Urinary bladder (tissue), 4 donors: ENCODE results near the gene OR6C4. TPM values are rescaled to one million over a fixed set of nuclear protein-coding genes. Genes with fewer than 3 reads are reported as not detected.
"Not testable (repeated sequence)": the region's sequence is repeated elsewhere in the genome, so short reads cannot be mapped to it uniquely, and the experiment has no call there.

ENCODE experiments used
- DNase-seq: peaks from one replicate; pipeline ENCODE4 v3.0.0-alpha.2; 2015; ENCODE audit errors: extremely low spot score
- H3K27ac ChIP-seq: one replicate; pipeline ENCODE4 v1.5.1; 2013; ENCODE audit warnings: low read depth, mild to moderate bottlenecking, moderate library complexity
- H3K36me3 ChIP-seq: one replicate; pipeline ENCODE4 v1.6.1; 2013; ENCODE audit warnings: mild to moderate bottlenecking, moderate library complexity; ENCODE audit not compliant: insufficient read depth
- H3K4me1 ChIP-seq: one replicate; pipeline ENCODE4 v1.6.1; 2013; ENCODE audit warnings: mild to moderate bottlenecking, moderate library complexity; ENCODE audit not compliant: insufficient read depth
- H3K4me3 ChIP-seq: one replicate; pipeline ENCODE4 v1.5.1; 2013; ENCODE audit warnings: low read depth, low read length
- WGBS: extraction: QIAGEN DNeasy Blood & Tissue Kit; methylation state at CpG from one replicate; pipeline ENCODE4 v1.1.7; 2013; 5-methylcytosine and 5-hydroxymethylcytosine counted together
- polyA plus RNA-seq: library from polyadenylated mRNA; stranded (reverse); fragments of 200-250 nt; gene quantifications from one replicate; pipeline ENCODE4 v1.2.3, GENCODE V29; 2013
- total RNA-seq: library from RNA; depleted of rRNA; stranded (reverse); fragments of >200 nt; gene quantifications from one replicate; pipeline ENCODE4 v1.2.3, GENCODE V29; 2014
- donor health status: healthy with polysubstance abuse.
- donor health status: healthy.

Gene OR6C4
- total RNA-seq, result not detected
- not detected for polyA plus RNA-seq

DNA sequence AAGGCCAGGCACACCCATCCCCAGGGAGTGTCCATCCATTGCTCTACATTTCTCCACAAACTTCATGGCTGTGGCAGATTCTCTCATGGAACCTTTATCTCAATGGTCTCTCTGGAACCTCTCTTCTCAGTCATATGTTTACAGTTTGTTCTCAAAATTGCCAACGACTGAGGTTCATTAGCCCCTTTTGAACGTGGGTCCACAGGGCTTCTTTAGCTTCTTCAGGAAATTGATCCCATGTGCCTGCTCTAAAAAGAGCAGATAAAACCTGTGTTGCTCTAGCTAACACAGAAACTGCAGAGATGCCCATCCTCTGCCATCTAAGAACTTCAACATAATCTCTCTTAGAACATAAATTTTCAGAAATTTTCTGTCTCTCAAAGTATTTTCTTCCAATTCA is at the start of gene OR6C4:
Gene OR6C4, plus strand, starts transcription at position 301 of the 400 bp plus-strand sequence. CDS start 1,625 bp downstream, outside the sequence.
- H3K4me1 ChIP-seq, result no peaks in the 10 kb centered on the region
- DNase-seq, result no peak
- no peak within 1 kb of the TSS for H3K27ac ChIP-seq
- no peaks in the 10 kb centered on the region for H3K36me3 ChIP-seq
- no peak within 1 kb of the TSS for H3K4me3 ChIP-seq
- WGBS, result 20% methylated on average over 2 of the region's 2 CpGs

DNA sequence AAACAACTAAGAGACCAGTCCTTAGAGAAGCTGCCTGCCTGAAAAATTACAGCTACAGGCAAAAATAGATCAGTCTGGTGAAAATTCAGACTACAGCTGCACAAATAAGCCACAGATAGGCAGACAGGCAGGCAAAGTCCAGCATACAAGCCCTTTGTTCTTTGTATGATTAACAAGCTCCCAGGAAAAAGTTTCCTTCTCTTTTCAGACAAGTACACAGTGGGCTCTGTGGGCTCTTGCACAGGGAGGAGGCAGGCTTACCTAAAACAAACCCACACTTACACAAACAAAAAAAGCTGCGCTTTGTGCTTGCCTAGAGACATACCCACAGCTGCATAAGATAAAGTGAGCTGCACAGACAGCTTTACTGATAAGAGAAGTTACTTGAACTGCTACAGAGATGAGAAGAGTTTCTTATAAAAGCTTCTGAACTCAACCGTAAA is 49.6 kb upstream of the OR6C4 start:
- no peak overlapping the region for H3K4me3 ChIP-seq
- H3K27ac ChIP-seq, result no peak overlapping the region
- no peak for DNase-seq
- no peaks in the 10 kb centered on the region for H3K36me3 ChIP-seq
- WGBS, result 7% methylated on average over 2 of the region's 2 CpGs
- H3K4me1 ChIP-seq, result no peaks in the 10 kb centered on the region

DNA sequence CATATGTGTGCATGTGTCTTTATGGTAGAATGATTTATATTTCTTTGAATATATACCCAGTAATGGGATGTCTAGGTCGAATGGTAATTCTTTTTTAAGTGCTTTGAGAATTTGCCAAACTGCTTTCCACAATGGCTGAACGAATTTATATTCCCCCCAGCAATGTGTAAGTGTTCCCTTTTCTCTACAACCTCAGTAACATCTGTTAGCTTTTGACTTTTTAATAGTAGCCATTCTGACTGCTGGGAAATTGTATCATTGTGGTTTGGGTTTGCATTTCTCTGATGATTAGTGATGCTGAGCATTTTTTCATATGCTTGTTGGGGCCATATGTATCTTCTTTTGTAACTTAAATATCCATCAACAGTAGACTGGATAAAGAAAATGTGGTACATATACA is 47.8 kb upstream of the OR6C4 start:
- no peak for DNase-seq
- H3K4me3 ChIP-seq, result no peak overlapping the region
- H3K4me1 ChIP-seq, result no peaks in the 10 kb centered on the region
- no peak overlapping the region for H3K27ac ChIP-seq
- 28% methylated on average over 2 of the region's 2 CpGs for whole genome bisulfite sequencing
- H3K36me3 ChIP-seq, result no peaks in the 10 kb centered on the region

DNA sequence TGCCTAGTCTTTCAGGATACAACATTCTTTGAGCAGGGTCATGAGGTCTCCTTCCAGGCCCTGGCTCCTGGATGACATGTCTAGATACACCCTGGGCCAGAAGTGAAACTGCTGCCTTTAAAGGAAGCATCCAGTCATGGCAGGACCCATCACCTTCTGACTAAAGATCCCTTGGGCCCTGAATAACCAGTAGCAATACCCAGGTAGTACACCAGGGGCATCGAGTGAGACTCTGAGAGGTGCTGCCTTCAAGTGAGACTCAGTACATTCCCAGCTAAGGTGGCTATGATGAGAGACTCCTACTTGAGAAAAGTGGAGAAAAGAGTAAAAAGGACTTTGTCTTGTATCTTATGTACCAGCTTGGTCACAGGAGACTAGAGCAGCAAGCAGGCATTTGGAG is 33.7 kb upstream of the OR6C4 start:
- Histone ChIP-seq H3K36me3 (no peaks in the 10 kb centered on the region), H3K27ac (no peak overlapping the region), H3K4me1 (no peaks in the 10 kb centered on the region), H3K4me3 (no peak overlapping the region)
- DNase-seq, result no peak
- WGBS, result 67% methylated on average over 1 of the region's 1 CpG

DNA sequence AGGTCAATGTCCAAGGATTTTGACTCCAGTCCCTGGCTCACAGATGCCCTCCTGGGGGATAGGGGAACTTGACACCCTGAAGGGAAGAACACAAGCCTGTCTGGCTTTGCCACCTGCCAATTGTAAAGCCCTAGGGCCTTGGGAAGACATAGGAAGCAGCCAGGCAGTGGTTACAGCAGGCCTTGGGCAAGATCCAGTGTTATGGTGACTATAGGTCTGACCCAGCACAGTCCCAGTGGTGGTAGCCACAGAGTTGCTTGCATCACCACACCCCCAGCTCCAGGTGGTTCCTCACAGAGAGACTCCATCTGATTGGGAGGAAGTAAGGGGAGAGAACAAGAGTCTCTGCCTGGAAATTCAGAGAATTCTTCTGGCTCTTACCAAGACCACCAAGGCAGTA is 33.0 kb upstream of the OR6C4 start:
- Histone ChIP-seq H3K4me1 (no peaks in the 10 kb centered on the region), H3K4me3 (no peak overlapping the region), H3K27ac (no peak overlapping the region), H3K36me3 (no peaks in the 10 kb centered on the region)
- no peak for DNase-seq

DNA sequence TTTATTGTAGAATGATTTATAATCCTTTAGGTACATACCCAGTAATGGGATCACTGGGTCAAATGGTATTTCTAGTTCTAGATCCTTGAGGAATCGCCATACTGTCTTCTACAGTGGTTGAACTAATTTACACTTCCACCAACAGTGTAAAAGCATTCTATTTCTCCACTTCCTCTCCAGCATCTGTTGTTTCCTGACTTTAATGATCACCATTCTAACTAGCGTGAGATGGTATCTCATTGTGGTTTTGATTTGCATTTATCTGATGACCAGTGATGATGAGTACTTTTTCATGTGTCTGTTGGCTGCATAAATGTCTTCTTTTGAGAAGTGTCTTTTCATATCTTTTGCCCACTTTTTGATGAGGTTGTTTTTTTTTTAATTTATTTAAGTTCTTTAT is 1.2 kb upstream of the OR6C4 start:
- DNase-seq, H3K4me3 ChIP-seq, H3K4me1 ChIP-seq, H3K27ac ChIP-seq, H3K36me3 ChIP-seq: not testable (repeated sequence)
- WGBS, result 64% methylated on average over 2 of the region's 2 CpGs

DNA sequence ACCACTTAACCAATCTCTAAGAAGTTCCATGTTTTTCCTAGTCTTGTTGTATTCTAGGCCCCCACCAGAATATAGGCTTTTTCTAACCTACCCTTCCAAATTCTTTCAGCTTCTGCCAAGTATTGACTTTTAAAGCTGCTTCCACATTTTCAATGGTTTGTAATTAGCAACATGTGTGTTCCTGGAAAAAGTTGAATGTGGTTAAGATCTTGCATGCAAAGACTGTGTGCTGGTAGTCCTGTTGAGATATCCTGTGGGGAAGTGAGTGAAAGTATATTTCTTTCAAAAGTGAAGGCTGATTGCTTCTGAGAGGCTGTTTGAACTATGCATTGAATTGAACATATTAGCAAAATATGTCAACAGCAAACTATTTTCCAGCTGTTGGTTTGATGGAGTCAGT is 646 bp upstream of the OR6C4 start:
- Histone ChIP-seq H3K36me3 (no peaks in the 10 kb centered on the region), H3K4me1 (no peaks in the 10 kb centered on the region), H3K27ac (no peak overlapping the region), H3K4me3 (no peak overlapping the region)
- no peak for DNase-seq

DNA sequence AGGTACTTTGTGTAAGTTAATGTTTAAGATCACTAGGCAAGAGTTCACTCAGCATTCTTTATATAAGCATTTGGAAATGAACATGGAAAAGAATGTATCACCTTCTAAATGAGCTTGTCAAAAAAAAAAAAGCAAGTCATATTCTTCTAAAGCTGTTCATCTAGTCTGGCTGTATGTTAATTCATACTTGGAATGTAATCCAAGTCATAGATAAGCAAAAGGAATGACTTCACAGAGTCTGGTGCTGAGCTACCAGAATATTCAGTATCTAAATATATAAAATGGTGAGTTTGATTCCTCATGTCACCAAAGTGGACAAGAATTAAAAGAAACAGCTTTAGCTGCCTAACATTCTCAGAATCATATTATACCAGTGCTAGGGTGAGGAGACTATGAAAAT is 4.9 kb downstream of the OR6C4 start:
- Histone ChIP-seq H3K4me1 (no peaks in the 10 kb centered on the region), H3K27ac (no peak overlapping the region), H3K36me3 (no peaks in the 10 kb centered on the region), H3K4me3 (no peak overlapping the region)
- no peak for DNase-seq

DNA sequence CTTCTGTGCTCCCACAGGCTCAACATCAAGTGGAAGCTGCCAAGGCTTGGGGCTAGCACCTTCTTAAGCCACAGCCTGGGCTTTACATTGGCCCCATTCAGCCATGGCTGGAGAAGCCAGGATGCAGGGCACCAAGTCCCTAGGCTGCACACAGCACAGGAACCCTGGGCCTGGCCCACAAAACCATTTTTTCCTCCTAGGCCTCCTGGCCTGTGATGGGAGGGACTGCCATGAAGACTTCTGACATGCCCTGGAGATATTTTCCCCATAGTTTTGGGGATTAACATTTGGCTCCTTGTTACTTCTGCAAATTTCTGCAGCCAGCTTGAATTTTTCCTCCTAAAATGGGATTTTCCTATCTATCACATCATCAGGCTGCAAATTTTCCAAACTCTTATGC is 20.7 kb downstream of the OR6C4 start:
- DNase-seq, H3K4me1 ChIP-seq, H3K36me3 ChIP-seq, H3K4me3 ChIP-seq, H3K27ac ChIP-seq: not testable (repeated sequence)

DNA sequence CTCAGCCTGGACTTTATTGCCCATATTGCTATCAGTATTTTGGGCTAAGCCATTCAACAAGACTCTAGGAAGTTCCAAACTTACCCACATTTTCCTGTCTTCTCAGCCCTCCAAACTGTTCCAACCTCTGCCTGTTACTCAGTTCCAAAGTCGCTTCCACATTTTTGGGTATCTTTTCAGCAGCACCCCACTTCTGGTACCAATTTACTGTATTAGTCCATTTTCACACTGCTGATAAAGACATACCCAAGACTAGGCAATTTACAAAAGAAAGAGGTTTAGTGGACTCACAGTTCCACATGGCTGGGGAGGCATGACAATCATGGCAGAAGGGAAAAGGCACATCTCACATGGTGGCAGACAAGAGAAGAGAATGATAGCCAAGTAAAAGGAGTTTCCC is 21.3 kb downstream of the OR6C4 start:
- H3K27ac ChIP-seq, H3K4me3 ChIP-seq, DNase-seq, H3K4me1 ChIP-seq, H3K36me3 ChIP-seq: not testable (repeated sequence)
- WGBS, result 93% methylated on average over 1 of the region's 1 CpG

DNA sequence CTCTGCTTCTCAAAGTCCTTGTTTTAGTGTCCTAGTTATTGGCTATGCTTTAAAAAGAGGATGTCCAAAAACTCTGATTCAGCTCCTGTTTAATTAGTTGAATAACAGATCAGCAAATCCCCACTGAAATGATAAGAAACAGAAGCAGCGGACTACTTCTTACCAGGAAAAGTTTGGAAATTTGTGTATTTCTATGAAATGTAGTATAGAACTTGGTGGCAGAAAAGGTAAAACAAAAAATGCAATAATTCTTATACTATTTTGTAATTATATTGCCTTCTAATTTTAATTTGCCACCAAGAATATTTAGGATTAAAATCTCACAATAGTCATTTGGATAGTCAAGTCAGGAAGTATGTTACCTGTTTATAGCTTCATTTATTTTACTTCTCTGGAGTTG is 22.8 kb downstream of the OR6C4 start, which contains the start of gene OR2AP1:
Gene OR2AP1, plus strand, starts transcription at position 301 of the 400 bp plus-strand sequence. CDS start 1,947 bp downstream, outside the sequence.
- Histone ChIP-seq H3K4me3 (no peak within 1 kb of the TSS), H3K27ac (no peak within 1 kb of the TSS), H3K36me3 (no peaks in the 10 kb centered on the region), H3K4me1 (no peaks in the 10 kb centered on the region)
- WGBS, result 94% methylated on average over 1 of the region's 1 CpG
- no peak for DNase-seq

DNA sequence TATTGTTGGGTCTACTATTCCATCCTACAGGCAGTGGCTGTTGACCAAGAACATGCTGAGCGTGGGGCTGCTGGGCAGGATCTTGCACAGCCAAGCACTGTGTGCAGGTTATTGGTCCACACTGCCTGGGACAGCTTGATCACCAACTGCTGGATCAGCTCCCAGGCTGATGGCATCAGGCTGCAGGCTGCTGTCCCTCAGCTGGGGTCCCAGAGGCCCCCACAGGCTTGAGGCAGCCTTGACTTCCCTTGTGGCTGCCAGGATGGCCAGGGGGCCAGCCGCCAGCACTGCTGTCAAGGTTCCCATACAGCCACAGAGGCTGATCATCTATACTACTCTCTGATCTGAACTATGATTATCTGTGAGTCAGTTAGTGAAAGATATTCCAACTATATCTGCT is 32.7 kb downstream of the OR6C4 start:
- Histone ChIP-seq H3K27ac (no peak overlapping the region), H3K4me3 (no peak overlapping the region), H3K36me3 (no peaks in the 10 kb centered on the region), H3K4me1 (no peaks in the 10 kb centered on the region)
- no peak for DNase-seq
- 92% methylated on average over 2 of the region's 2 CpGs for WGBS

DNA sequence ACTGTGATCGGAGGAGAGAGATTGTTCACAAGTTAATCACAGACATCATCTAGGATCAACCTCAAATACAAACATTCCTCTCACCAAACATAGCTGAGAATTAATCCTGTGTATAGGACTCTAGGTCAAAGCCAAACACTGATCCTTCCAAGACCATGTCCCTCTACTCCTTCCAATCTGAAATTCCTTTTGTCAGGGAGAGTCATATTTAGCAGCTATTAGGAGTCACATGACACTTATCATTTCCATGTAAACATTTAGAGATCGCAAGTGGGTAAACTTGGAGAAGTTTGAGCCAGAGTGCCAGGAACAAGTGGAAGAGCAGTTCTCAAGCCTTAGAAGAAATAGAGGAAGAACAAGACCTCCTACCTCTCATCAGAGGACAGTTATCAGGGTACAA is 36.4 kb downstream of the OR6C4 start:
- no peak for DNase-seq
- Histone ChIP-seq H3K4me3 (no peak overlapping the region), H3K36me3 (no peaks in the 10 kb centered on the region), H3K27ac (no peak overlapping the region), H3K4me1 (no peaks in the 10 kb centered on the region)
- WGBS, result 59% methylated on average over 2 of the region's 2 CpGs

DNA sequence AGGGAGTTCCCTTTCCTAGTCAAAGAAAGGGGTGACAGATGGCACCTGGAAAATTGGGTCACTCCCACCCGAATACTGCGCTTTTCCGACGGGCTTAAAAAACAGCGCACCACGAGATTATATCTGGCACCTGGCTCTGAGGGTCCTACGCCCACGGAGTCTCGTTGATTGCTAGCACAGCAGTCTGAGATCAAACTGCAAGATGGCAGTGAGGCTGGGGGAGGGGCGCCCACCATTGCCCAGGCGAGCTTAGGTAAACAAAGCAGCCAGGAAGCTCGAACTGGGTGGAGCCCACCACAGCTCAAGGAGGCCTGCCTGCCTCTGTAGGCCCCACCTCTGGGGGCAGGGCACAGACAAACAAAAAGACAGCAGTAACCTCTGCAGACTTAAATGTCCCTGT is 40.8 kb downstream of the OR6C4 start:
- H3K27ac ChIP-seq, H3K4me1 ChIP-seq, DNase-seq, H3K36me3 ChIP-seq, H3K4me3 ChIP-seq: not testable (repeated sequence)
- 74% methylated on average over 12 of the region's 12 CpGs for WGBS
